GM12865 (cell line): ENCODE data around the gene PROSER3.
"Not testable (repeated sequence)": the region's sequence is repeated elsewhere in the genome, so short reads cannot be mapped to it uniquely, and the experiment has no call there.

Experiments
- DNase-seq: peaks from one replicate; pipeline ENCODE4 v3.0.0; 2010; ENCODE audit warnings: low read depth
- H3K4me3 ChIP-seq: 2 replicates; pipeline ENCODE4 v1.5.1; 2011; ENCODE audit warnings: mild to moderate bottlenecking, low read depth, low read length, control low read depth
- TF ChIP-seq, protein P1 (sequence below): IDR thresholded peaks from 2 replicates; pipeline ENCODE4 v1.5.1; 2011; ENCODE audit warnings: low read length, control low read depth, low read depth, inconsistent platforms; ENCODE audit not compliant: insufficient read depth; ENCODE audit errors: missing control alignments

PROSER3 gene

DNA sequence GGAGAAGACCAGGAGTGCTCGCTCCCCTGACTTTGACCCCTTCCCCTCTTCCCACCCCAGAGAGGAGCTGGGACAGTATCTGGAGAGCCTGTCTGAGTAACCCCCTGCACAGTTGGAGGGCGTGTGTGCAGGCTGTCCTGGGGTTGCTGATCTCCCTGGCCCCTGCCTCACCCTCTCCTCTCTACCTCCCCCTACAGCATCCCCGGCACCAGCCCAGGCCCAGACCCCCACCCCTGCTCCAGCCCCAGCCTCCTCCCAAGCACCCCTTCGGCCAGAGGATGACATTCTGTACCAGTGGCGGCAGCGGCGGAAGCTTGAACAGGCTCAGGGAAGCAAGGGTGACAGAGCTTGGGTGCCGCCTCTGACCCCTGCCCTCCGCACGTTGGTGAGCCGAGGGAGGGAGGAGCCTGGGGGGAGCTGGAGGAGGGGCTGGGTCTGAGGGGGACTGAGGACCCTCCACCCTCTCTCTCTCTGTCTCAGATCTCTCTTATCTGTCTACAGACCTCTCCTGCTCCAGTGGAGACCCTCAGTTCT lies 8.7 kb downstream of the PROSER3 start:
- no peak for DNase-seq
- no peak overlapping the region for H3K4me3 ChIP-seq
- TF ChIP-seq, protein P1, sequence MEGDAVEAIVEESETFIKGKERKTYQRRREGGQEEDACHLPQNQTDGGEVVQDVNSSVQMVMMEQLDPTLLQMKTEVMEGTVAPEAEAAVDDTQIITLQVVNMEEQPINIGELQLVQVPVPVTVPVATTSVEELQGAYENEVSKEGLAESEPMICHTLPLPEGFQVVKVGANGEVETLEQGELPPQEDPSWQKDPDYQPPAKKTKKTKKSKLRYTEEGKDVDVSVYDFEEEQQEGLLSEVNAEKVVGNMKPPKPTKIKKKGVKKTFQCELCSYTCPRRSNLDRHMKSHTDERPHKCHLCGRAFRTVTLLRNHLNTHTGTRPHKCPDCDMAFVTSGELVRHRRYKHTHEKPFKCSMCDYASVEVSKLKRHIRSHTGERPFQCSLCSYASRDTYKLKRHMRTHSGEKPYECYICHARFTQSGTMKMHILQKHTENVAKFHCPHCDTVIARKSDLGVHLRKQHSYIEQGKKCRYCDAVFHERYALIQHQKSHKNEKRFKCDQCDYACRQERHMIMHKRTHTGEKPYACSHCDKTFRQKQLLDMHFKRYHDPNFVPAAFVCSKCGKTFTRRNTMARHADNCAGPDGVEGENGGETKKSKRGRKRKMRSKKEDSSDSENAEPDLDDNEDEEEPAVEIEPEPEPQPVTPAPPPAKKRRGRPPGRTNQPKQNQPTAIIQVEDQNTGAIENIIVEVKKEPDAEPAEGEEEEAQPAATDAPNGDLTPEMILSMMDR: no peak

GRCh38 chr19:35767288-35768081 lies 9.5 kb downstream of the PROSER3 start:
- H3K4me3 ChIP-seq: no peak overlapping the region
- TF ChIP-seq, protein P1: no peak
- no peak for DNase-seq

GRCh38 chr19:35768082-35768421 lies 10.1 kb downstream of the PROSER3 start:
- no peak for DNase-seq
- H3K4me3 ChIP-seq: no peak overlapping the region
- TF ChIP-seq, protein P1: no peak

GRCh38 chr19:35772362-35772761 lies 14.4 kb downstream of the PROSER3 start:
- H3K4me3 ChIP-seq: not testable (repeated sequence)

DNA sequence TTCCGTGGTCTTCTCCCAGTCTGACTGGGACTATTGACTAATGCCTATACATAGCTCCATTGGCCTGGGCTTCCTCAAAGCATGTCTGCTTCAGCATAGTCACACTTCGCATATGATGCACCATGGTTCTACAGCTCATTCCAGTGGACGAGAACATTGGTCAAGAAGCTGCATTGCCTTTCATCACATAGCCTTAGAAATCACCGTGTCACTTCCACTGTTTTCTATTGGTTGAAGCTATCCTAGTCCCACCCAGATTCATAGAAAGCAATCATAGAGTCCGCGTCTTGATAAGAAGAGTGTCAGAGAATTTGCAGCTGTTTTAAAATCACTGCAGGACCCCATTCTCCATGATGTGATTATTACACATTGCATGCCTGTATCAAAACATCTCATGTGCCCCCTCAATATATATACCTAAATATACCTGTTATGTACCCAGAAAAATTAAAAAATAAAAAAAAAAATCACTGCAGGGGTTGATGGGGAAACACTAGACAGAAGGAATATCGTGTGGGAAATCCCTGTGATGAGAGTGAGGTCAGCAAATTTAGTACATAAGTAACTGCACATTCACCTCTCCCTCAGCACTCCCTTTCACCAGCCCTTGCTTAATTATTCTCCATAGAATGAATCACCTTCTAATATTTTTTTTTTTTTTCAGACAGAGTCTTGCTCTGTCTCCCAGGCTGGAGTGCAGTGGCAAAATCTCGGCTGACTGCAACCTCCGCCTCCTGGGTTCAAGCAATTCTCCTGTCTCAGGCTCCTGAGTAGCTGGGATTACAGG lies 15.2 kb downstream of the PROSER3 start:
- no peak for DNase-seq
- TF ChIP-seq, protein P1: no peak

More at GRCh38 chr19:35772362-35772761, 14.4 kb downstream of the PROSER3 start:
- not testable (repeated sequence) for DNase-seq

DNA sequence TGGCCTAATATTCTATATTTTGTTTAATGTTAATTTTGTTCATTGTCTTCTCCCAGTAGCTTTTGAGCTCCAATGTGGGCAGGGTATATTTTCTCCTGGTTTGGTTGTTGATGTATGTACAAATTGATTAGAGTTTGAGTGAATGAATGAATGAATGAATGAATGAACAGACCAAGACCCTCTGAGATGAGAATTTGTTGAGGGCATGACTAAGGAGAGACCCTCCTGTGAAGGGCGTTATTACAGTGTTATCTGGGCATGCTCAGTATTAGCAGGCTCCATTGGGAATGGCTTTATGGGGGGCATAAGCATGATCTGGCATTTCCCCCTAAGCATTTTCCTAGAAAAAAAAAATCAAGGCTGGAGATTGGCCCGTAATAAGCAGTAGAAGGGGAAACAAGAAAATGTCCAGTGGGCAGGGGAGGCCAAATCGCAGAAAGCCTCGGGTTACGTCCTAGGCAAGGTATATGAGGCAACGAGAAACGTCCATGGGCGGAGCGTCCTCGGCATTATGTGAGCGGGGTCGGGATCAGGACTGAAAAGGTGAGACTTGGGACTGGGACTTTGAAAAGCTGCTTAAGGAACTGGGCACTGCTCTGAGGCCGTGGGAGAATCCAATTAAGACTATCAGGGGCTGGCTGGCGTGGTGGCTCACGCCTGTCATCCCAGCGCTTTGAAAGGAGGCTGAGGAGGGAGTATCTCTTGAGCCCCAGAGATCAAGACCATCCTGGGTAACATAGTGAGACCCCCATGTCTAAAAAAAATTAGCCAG lies 16.5 kb downstream of the PROSER3 start:
- DNase-seq: no peak
- TF ChIP-seq, protein P1: no peak
- H3K4me3 ChIP-seq: peak overlapping the region; percentile 32; the same call in 1 of the 2 replicates

More for the DNA sequence above, 15.2 kb downstream of the PROSER3 start:
- no peak overlapping the region for H3K4me3 ChIP-seq

- DNase-seq: no peak
- TF ChIP-seq, protein P1: no peak
- H3K4me3 ChIP-seq: peak overlapping the region; percentile 32
These were observed 17.0 kb downstream of the PROSER3 start for GRCh38 chr19:35775046-35775297.
